Measurements from ENCODE around the gene CMKLR1.

DNA sequence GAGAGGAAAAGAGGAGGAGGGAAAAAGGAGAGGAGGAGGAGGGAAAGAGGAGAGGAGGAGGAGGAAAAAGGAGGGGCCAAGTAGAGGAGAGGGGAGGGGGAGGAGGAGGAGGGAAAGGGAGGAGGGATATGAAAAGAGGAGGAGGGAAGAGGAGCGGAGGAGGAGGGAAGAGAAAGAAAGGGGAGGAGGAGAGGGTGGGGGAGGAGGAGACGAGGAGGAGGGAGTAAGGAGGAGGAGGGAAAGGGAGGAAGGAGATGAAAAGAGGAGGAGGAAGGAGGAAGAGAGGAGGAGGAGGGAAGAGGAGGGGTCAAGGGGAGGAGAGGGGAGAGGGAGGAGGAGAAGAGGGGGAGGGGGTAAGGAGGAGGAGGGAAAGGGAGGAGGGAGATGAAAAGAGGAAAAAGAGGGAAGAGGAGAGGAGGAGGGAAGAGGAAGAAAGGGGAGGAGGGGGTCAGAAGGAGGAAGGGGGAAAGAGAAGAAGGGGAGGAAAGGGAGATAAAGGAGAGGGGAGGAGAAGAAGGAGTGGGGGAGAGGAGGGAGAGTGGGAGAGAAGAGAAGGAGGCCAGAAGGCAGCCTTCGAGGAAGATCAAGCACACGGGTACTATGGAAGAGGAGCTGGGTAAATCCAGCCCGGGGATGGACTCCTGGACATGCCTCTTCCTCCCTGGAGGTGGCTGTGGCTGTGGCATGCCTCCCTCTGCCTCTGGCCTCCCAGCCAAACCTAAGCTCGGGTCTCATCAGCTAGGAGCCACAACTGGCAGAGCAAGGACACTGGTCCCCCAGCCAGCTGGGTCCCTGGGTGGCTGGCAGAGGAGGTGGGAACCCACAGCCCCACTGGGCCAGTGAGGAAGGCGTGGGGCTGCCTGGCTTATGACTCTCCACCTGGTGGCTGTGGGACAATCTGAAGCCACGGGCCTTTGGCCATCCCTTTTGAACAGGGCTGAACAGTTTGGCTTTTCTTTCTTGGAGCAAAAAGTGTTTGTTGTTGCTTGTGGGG lies 3.0 kb upstream of the CMKLR1 start:
- TF ChIP-seq, protein P1, sequence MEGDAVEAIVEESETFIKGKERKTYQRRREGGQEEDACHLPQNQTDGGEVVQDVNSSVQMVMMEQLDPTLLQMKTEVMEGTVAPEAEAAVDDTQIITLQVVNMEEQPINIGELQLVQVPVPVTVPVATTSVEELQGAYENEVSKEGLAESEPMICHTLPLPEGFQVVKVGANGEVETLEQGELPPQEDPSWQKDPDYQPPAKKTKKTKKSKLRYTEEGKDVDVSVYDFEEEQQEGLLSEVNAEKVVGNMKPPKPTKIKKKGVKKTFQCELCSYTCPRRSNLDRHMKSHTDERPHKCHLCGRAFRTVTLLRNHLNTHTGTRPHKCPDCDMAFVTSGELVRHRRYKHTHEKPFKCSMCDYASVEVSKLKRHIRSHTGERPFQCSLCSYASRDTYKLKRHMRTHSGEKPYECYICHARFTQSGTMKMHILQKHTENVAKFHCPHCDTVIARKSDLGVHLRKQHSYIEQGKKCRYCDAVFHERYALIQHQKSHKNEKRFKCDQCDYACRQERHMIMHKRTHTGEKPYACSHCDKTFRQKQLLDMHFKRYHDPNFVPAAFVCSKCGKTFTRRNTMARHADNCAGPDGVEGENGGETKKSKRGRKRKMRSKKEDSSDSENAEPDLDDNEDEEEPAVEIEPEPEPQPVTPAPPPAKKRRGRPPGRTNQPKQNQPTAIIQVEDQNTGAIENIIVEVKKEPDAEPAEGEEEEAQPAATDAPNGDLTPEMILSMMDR (IDR thresholded peaks at IDR 0.05; ENCODE audit: extremely low read depth in 1 of 2, insufficient read depth in 1 of 2, low read depth in 1 of 2, low read length in 2 of 2): no peak
- TF ChIP-seq POLR2A (IDR thresholded peaks at IDR 0.05; ENCODE audit: low read depth, low read length) (no peak), POLR2AphosphoS5 (IDR thresholded peaks at IDR 0.05; ENCODE audit: insufficient read depth, low read depth, low read length) (no peak), EZH2 (IDR thresholded peaks at IDR 0.05; ENCODE audit: borderline replicate concordance, low read depth, low read length, severe bottlenecking) (no peak)
